Lower leg skin (tissue), 3 donors: ENCODE measurements around the gene SPDYE18.
"Not testable (repeated sequence)": the region's sequence is repeated elsewhere in the genome, so short reads cannot be mapped to it uniquely, and the experiment has no call there.

Source experiments
- CTCF ChIP-seq, 3 donors: fragments of 450-650 bp; IDR thresholded peaks; one replicate each; pipeline ENCODE4 v1.5.1; 2016; ENCODE audit warnings: antibody characterized with exemption in 3 of 3, mild to moderate bottlenecking in 3 of 3, moderate library complexity in 2 of 3
- POLR2A ChIP-seq, 2 donors: fragments of 450-650 bp; IDR thresholded peaks; one replicate each; pipeline ENCODE4 v1.6.1; 2016 to 2017; ENCODE audit warnings: antibody characterized with exemption in 2 of 2, mild to moderate bottlenecking in 1 of 2, moderate library complexity in 1 of 2

GRCh38 chr7:77005461-77006057 is 56.8 kb downstream of the SPDYE18 start:
- TF ChIP-seq CTCF, POLR2A (IDR thresholded peaks at IDR 0.05): not testable (repeated sequence)
